ENCODE measurements around the gene SLC35F1.

GRCh38 chr6:117989086-117989485 is 82.0 kb downstream of the SLC35F1 start:
- TF ChIP-seq PBX3 (IDR thresholded peaks at IDR 0.05), result no peak
- TF ChIP-seq CTCF (IDR thresholded peaks at IDR 0.05), result no peak
- TF ChIP-seq EP300 (IDR thresholded peaks at IDR 0.05), result no peak
- TF ChIP-seq ZFP36 (IDR thresholded peaks at IDR 0.05; ENCODE audit: borderline replicate concordance, partially characterized antibody), result no peak
- TF ChIP-seq BHLHE40 (IDR thresholded peaks at IDR 0.05; ENCODE audit: low read depth, low read length), result no peak
- TF ChIP-seq TP53 (CRISPR knock-in tag; IDR thresholded peaks at IDR 0.05), result no peak
- TF ChIP-seq POLR2A (IDR thresholded peaks at IDR 0.05; ENCODE audit: low read length), result no peak
- no peak for TF ChIP-seq HDAC2 (IDR thresholded peaks at IDR 0.05)
- no peak for TF ChIP-seq ELK1 (IDR thresholded peaks at IDR 0.05; ENCODE audit: low read depth, low read length)
- no peak for TF ChIP-seq RFX5 (IDR thresholded peaks at IDR 0.05)
- TF ChIP-seq CHD2 (IDR thresholded peaks at IDR 0.05; ENCODE audit: low read length, partially characterized antibody), result no peak
- no peak for TF ChIP-seq CEBPB (IDR thresholded peaks at IDR 0.05)
- TF ChIP-seq MAX (IDR thresholded peaks at IDR 0.05), result no peak
